Gastrocnemius medialis (tissue), 4 donors: ENCODE data around the gene PSMA4.

Source experiments
- POLR2A ChIP-seq, 2 donors: fragments of 450-650 bp; IDR thresholded peaks; one replicate each; pipeline ENCODE4 v1.6.1; 2017; ENCODE audit warnings: antibody characterized with exemption in 2 of 2, mild to moderate bottlenecking in 2 of 2, moderate library complexity in 2 of 2
- TF ChIP-seq, protein P1 (sequence below), 5 experiments: fragments of 450-650 bp in 3 of 5; fragments of 200-600 bp in 2 of 5; sonication (generic) in 2 of 5; IDR thresholded peaks in 4 of 5; conservative IDR thresholded peaks in 1 of 5; 1 replicate in 4 of 5; 2 replicates in 1 of 5; pipeline ENCODE4 v1.5.1; 2016 to 2019; ENCODE audit warnings: antibody characterized with exemption in 5 of 5, mild to moderate bottlenecking in 3 of 5, moderate library complexity in 3 of 5

DNA sequence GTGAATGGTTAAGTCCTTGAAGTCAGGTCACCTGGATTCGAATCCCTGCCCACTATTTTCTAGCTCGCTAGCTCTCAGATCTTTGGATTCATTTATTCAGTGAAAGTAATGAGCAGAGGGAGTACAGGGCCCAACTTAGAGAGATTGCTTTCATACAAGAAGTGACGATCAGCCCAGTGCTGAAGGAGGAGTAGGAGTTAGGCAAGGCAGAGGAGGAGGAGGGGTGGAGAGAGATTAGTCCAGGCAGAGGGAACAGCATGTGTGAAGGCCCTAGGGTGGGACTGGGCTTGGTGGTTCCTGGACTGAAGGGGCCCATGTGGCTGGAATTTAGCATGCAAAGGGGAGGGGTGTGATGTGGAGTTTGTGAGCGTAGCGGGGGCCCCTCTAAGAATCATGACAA lies 21.2 kb downstream of the PSMA4 start:
- TF ChIP-seq, protein P1, sequence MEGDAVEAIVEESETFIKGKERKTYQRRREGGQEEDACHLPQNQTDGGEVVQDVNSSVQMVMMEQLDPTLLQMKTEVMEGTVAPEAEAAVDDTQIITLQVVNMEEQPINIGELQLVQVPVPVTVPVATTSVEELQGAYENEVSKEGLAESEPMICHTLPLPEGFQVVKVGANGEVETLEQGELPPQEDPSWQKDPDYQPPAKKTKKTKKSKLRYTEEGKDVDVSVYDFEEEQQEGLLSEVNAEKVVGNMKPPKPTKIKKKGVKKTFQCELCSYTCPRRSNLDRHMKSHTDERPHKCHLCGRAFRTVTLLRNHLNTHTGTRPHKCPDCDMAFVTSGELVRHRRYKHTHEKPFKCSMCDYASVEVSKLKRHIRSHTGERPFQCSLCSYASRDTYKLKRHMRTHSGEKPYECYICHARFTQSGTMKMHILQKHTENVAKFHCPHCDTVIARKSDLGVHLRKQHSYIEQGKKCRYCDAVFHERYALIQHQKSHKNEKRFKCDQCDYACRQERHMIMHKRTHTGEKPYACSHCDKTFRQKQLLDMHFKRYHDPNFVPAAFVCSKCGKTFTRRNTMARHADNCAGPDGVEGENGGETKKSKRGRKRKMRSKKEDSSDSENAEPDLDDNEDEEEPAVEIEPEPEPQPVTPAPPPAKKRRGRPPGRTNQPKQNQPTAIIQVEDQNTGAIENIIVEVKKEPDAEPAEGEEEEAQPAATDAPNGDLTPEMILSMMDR (IDR thresholded peaks at IDR 0.05 in 4 of 5, conservative IDR thresholded peaks at IDR 0.05 in 1 of 5) = no peak
- TF ChIP-seq POLR2A (IDR thresholded peaks at IDR 0.05) = no peak
